Activated naive CD4-positive, alpha-beta T cell treated with anti-CD3 and anti-CD28 coated beads, Interleukin-2, amount 50 U/mL, for 16 hours (primary cell): ENCODE measurements around the gene SLAMF9.

Source experiments
- DNase-seq: peaks from one replicate; pipeline ENCODE4 v3.0.0-alpha.2; 2020

The SLAMF9 gene

DNA sequence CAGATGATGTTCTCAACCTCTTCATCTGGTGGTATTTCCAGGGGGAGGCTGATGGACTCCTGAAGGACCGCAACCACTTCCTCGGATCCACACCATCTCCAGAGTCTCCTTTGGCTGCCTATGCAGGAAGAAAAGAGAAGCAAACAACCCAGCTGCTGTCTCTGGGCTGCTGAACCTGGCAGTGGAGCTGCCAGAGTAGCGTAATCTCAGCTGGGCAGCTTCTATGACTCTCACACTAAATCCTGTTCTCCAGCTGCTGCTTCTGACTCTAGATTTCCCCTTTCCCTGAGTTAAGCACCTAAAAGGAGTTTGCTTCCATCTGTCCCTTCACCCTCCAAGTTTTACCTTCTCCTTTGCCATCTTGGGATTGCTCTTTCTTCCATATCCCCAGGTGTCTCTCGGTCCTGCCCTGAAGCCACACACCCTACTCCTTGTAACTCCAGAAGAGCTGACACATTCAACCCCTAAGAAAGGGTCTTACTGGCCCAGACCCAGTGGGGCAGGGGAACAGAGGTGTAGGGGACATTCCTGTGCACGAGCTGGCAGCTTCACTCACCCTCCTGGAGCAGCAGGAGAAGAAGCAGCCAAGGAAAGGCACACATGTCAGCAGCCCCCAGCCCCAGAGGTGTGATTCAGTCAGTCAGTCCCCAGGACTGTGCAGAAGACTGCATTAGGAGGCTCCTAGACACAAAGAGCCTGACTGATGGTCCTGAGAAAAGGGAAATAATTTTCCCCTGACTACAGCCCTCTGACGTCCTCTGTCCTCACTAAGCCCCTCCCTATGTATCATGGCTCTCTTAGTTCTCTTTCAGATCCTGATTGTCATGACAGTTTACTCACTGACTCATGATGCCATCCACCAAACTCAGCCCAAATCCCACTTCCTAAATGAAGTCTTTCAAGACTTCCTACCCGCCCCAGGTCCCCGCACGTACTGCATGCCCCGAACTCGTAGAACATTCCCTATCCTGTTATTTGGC lies at the start of gene SLAMF9:
SLAMF9 (minus strand) TSS at position 702 of the 980 bp plus-strand sequence; CDS start at position 602, 100 bp downstream.
- no peak for DNase-seq

DNA sequence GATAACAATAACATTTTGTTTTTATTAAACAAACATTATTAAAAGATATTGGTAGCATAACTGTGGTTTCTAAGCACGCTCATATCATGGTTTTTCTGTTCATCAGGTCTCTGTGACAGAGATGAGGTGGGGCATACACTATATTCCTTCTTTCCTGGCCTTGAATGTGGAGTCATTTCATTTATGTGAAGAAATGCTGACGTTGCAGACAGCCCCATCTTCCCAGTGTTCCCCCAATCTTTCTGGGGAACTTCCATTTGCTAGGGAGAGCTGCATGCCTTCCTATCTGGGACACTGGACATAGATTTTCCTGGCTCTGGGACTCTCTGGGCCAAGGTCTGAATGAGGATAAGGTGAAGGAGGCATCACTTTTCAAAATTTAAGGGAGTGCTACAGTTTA lies 47.4 kb upstream of the SLAMF9 start:
- no peak for DNase-seq

DNA sequence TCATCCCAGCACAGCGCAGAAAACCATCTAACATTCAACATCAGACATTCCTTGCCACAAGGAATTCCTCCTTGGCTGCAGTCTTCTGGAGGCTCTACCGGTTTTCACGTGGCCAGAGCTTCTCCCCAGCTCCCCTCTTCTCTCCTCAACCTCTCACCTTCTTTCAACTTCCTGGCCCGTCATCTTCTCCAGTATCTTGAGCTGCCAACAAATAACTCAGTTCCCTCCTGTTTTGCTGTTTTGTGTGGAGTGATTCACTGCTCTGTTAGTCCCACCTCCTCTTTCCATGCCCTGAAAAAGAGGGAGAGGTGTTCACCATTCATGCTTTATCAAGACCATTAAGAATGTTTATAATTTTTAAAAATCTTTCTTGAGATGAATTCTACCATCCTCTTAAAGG lies 45.2 kb upstream of the SLAMF9 start:
- no peak for DNase-seq

DNA sequence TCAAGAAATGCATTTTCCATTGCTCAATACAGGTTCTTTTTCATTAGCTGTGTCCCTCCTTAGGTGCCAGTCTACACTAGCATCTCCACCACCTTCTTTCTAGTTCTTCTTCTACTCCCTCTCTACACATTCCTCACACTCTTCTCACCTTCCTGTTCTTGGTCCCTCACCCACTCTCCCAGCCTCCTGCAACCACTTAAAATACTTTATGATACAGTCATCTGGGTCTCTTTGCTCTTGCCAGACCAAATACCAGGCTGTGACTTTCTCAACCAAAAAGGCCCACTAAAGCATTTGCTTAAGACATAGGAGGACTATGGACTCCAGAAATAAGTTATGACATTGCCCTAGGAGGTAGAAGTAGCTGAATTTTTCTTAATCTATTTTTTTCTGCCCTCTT lies 42.6 kb upstream of the SLAMF9 start:
- no peak for DNase-seq

DNA sequence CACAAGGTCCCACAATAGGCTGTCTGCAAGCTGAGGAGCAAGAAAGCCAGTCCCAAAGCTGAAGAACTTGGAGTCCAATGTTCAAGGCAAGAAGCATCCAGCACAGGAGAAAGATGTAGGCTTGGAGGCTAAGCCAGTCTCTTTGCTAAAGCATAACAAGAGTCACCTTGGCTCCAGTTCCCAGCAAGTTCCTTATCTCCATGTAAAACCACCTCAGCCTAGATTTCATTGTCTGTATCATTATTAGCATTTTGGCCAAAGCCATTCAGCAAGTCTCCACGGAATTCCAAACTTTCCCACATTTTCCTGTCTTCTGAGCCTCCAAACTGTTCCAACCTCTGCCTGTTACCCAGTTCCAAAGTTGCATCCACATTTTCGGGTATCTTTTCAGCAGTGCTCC lies 40.9 kb upstream of the SLAMF9 start:
- no peak for DNase-seq

DNA sequence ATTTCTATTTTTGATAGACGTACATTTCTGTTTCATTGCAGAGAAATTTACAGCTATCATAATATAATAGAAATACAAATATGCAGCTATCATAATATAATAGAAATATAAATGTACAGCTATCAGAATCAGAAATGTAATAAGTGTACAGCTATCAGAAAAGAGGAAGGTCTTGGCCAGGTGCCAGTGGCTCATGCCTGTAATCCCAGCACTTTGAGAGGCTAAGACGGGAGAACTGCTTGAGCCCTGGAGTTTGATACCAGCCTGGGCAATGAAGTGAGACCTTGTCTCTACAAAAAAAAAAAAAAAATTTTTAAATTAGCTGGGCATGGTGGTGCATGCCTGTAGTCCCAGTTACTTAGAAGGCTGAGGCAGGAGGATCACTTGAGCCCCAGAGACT lies 39.9 kb upstream of the SLAMF9 start:
- no peak for DNase-seq

DNA sequence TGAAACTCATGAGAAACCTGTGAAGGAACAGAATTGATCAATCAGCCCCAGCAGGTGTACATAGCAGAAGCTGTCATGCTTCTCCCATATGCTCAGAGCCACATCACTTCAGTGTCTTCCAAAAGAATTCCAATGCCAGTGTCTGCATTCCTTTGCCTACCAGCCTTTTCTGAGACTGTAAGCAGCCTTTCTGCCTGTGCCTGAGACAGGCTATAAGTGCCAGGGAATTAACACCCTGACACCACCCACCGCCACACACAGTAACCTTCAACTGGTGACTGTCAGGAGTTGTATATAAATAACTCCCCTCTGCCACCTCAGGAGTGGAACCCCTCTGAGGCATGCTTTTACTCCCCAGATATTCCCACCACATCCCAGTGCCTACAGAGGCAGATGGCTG lies 38.1 kb upstream of the SLAMF9 start:
- no peak for DNase-seq

DNA sequence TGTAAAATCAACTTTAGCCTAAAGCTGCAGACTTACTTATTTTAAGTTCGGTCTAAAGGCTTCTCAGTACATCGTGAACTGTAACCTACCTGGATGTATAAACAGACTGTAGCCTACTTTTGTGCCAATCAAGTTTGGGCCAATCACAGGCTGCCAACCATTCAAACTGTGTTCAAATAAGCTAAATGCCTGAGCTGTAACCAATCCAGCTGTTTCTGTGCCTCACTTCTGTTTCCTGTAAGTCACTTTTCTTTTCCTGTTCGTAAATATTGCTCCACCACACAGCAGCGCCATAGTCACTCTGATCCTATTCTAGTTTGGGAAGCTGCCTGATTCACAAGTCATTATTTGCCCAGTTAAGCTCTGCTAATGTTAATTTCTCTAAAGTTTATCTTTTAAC lies 37.5 kb upstream of the SLAMF9 start:
- DNase-seq = no peak

DNA sequence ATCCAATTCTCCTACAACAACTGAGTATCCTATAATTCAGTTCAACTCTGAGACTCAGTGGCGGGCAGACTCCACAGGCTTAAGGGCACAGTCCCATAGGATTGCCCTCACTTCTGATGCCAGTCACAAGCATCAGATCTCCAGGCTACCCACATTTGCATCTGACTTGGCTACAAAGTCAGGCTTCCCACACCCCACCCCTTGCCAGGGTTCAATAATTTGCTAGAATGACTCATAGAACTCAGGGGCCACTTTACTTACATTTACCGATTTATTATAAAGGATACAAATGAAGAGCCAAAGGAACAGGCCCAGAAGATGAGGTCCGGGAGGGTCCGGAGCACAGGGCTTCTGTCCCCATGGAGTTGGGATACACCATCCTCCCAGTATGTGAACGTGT lies 36.0 kb upstream of the SLAMF9 start:
- no peak for DNase-seq

DNA sequence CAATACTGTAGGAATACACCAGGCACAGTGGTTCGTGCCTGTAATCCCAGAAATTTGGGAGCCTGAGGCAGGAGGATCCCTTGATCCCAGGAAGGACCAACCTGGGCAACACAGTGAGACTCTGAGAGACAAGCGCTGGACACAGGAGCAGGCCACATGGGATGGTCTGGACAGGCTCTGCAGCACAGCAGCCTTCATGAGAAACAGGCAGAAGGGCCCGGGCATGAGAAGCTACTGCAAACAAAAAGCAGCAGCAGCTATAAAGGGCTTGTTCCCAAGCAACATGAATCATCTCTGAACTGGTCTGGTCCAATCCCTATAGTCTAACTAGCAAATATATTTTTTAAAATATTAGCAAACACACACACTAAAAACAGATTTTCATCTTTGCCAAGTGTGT lies 35.5 kb upstream of the SLAMF9 start:
- DNase-seq = no peak

DNA sequence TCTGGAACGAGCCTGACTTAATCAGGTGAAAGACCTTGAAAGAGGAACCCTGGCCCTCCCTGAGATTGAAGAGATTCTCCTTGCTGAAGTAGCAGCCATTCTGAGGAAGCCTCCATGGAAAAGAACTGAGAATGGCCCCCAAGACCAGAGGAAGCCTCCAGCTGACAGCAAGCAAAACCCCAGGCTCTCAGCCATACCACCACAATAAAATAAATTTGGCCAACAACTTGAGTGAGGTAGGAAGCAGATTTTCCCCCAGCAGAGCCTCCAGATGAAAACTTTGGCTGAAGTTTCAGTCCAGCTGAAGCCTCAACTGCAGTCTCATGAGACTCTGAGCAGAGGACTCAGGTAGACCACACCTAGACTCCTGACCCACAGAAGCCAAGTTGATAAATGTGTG lies 34.0 kb upstream of the SLAMF9 start:
- no peak for DNase-seq

DNA sequence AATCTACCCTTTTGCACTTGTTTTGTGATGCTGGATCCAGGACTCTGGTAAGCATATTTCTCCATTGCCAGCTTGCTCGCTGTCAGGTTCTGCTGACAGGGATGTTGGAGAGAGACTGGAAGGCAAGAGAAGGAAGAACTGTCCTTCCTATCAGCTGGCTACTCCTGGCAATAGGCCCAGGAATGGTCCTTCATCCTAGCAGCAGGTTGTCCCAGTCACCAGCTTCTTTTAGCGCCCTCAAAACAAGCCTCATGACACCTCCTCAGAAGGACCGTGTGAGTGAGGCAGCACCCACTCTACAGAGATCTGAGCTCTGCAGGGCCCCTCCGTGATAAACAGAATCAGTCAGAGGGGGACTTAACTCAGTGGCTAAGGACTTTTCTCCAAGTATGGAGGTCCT lies 33.1 kb upstream of the SLAMF9 start:
- DNase-seq = no peak

DNA sequence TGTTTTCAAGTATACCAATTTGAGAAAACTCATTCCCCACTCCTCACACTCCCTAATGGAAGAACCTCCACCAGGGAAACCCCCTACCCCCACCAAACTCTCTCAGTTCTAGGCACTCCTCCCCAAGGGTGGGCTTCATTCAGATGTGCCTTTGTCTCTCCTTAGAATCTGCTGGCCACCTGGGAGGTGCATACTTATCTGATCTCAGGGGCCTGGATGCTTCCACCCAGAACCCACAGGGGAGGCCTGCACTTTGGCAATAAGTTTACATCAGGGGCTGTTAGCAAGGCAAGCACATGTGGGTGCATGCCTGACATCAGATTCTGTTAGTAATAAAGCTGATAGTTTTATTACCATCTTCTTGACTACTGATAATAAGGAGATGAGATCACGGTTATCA lies 32.5 kb upstream of the SLAMF9 start:
- DNase-seq = no peak

DNA sequence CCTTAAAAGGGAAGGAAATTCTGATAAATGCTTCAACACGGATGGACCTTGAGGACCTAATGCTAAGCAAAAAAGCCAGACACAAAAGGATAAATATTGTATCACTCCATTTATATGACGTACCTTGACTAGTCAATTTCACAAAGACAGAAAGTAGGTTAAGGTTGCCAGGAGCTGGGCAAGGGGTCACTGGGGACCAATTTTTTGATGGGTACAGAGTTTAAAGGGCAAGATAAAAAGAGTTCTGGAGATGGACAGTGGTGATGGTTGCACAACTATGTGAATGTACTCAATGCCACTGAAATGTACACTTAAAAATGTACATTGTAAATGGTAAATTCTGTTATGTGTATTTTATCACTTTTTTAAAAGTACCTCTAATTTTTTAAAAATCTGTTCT lies 32.1 kb upstream of the SLAMF9 start:
- no peak for DNase-seq

DNA sequence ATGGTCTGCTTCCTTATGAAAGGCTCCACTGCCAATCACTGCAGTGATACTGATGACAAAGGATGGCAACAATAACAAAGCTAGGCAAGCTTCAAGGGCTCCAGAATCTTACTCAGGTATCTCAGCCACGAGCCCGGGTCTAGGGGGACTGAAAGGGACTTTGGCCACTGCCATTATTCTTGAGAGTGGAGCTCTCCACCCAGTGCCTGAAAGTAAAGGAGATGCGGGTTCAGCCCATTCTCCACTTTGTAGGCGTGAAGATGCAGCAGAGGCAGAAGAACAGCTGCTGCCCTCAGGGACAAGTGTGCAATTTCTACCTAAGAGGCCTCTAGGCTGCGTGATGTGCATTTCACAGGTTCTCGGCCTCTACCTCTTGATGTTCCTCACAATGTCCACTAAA lies 31.4 kb upstream of the SLAMF9 start:
- no peak for DNase-seq

DNA sequence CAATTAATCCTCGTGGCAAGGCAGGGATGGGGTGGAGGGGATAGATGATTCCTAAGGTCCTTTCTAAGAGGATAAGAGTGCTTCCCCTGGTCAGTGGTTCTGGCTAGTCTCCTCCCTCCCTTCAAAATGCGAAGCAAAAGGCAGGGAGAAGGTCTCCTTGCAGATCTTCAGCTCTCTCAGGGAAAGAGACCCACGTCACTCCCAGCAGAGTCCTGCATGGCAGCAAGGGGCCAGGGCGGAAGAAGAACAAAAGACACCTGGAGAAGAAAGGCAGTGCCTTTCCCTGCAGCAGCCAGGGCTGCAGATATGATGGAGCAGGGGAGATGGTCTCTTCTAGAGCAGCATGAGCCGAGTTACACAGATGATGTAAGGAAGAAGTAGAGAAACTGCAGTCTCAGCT lies 29.6 kb upstream of the SLAMF9 start:
- DNase-seq = no peak

DNA sequence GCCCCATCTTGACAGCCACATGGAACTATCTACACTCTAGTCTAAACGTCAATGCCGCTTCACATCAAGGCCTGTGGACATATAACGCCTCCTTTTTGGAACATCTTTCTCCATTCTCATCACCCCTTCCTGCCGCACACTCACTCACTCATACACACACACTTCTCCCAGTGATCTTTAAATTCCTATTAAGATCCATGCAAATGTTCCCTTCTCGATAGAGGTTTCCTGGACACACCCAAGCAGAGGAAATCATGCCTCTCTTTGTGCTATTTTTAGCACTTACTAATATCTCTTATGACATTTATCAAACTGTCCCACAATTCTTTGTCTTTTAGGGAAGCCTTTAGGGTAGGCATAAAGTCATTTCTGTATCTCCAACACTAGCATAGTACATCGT lies 28.2 kb upstream of the SLAMF9 start:
- DNase-seq = no peak

DNA sequence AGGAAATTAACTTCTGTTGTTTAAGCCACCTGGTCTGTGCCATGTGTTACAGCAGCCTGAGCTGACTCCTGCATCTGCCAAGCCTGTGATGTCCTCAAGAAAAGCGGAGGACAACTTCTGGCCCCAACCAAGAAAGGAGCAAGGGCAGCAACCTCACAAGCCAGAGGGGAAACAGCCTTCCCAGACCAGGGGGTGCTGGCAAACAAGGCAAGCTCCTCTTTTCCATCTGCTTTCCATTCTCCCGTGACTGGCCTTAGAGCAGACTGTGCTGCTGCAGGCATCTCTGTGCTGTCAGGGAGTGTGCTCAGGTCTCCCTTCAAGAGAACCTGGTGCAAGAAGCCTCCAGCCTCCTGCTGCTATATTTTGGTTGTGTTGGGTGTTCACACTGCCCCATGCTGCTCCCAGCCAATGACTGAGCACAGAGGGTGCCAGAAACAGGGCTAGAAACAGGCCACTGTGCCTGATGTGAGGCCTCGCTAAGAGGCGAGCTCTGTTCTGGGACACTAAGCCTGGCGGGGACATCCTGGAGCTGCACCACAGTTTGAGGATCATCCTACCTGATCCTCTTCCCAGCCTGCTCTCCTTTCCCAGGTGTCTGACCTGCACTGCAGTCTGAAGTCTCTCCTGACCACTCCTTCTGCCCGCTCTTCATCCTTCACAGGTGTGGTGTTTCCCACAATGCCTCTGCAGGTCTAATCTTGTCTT lies 27.5 kb upstream of the SLAMF9 start:
- no peak for DNase-seq

DNA sequence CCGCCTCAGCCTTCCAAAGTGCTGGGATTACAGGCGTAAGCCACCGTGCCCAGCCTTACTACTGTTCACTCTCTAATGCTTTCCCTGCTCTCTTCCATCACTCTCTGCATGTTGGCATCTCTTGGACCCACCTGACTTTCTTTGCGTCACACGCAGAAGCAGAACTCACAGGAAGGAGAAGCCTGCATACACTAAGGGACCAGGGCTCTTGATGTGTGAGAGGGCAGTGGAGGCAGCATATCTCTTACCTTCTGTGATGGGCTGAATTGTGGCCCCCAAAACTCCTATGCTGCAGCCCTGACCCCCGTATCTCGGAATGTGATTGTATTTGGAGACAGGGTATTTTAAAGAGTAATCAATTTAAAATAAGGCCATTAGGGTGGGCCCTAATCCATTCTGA lies 26.7 kb upstream of the SLAMF9 start:
- no peak for DNase-seq

DNA sequence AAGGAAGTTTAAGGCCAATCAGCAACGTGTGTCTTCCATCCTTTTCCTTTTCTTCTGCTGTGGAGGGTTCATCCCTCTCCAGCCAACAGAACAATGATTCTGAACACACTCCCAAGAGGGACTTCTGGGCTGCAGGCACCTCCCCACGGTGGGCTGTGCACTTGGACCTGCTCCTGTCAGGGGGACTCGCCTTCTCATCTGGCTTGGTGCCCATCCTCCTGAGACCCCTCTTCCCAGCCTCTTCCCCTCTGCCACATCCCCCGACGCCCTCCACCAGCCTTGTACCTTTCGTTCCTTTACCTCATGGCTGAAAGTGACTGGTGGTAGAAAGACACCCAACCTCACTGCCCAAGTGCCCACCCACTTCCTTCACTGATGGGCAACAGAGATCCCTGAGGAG lies 26.0 kb upstream of the SLAMF9 start:
- DNase-seq = no peak

DNA sequence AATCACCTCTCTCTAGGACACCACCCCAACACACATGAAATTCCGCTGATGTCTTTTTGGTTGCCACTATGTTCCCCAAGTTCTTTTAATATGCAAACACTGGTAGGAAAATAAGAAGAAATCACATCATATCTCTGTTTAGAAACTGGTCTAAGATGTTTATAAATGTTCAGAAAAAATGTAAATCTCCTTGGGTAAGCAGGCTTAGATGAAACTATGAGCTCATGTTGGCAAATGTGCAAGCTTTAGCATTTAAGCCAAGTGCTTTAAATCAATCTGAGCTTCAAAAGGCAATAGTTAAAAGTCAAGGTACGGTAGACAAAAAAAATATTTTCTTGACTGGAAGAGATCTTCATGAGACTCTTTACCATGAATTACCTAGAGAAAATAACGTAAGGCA lies 25.2 kb upstream of the SLAMF9 start:
- no peak for DNase-seq

DNA sequence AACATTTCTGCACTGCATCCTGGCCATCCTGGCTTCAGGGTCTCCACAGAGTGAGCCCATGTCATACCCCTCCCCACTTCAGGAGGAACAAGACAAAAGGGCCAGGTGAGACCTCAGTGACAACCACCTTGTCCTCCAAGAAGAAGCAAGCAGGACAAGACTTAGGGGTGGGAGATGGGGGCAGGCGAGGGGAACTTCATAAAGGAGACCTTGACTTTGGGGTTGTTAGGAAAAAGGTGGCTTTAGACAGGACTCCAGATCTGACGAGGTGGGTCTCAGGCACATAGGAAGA lies 24.0 kb upstream of the SLAMF9 start:
- no peak for DNase-seq

DNA sequence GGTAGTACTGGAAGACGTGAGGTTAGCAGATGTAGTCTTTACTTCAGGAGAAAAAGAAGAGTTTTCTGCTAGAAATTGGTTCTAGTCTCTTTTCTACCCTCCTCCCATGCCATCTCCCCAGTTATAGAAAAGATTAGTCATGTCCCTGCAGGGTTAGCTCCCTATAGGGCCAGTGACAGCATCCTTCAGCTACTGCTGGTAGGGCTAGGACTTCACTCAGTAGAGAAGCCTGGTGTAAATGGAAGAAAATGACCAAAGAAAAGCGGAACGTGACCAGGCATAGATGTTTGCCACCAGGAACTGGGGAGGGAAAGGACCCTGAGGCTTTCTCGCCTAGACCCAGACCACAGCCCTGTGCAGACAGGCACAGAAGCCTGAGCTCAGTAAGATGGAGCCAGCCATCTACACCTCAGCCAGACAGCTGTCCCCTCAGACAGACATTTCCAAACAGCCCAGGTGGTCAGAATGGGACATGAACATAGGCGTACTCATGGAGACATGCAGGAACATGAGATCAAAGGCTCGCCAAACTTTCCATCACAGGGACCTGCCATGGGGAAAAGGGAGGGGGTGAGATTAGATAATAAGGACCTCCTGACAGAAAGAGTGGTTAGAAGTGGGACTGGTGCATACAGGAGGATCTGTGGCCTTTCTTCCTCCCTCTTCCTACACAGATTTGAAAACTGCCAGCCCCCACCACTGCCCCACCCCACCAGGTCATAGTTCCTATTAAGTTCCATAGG lies 23.5 kb upstream of the SLAMF9 start:
- no peak for DNase-seq
